Esophagus squamous epithelium (tissue), 5 donors: ENCODE measurements around the gene PFKFB4. TPM values are rescaled to one million over a fixed set of nuclear protein-coding genes. Genes with fewer than 3 reads are reported as not detected.

Source experiments
- DNase-seq: peaks from one replicate; lab custom pipeline; 2025; lab: John Stamatoyannopoulos, UW
- H3K27ac ChIP-seq, 4 donors: fragments of 200-600 bp; sonication (generic); one replicate each; pipeline ENCODE4 v1.5.1; 2016 to 2019; ENCODE audit warnings: mild to moderate bottlenecking in 1 of 4
- H3K27me3 ChIP-seq, 4 donors: fragments of 200-600 bp; sonication (generic); 1 replicate in 3 of 4; 2 replicates in 1 of 4; pipeline versions ENCODE4 v1.5.1 to v1.6.0; 2017 to 2021; ENCODE audit warnings: antibody characterized with exemption in 1 of 4
- H3K36me3 ChIP-seq, 3 donors: fragments of 200-600 bp; sonication (generic); one replicate each; pipeline ENCODE4 v1.5.1; 2016 to 2019
- H3K4me1 ChIP-seq, 3 donors: fragments of 200-600 bp; sonication (generic); one replicate each; pipeline ENCODE4 v1.5.1; 2017 to 2019
- H3K4me3 ChIP-seq, 4 donors: fragments of 200-600 bp; sonication (generic); 1 replicate in 3 of 4; 2 replicates in 1 of 4; pipeline ENCODE4 v1.5.1; 2016 to 2019; ENCODE audit warnings: mild to moderate bottlenecking in 2 of 4, moderate library complexity in 1 of 4
- H3K9me3 ChIP-seq, 3 donors: fragments of 200-600 bp; sonication (generic); one replicate each; pipeline ENCODE4 v1.5.1; 2016 to 2019
- POLR2A ChIP-seq, 4 donors: fragments of 450-650 bp; IDR thresholded peaks; one replicate each; pipeline ENCODE4 v1.6.1; 2017; ENCODE audit warnings: antibody characterized with exemption in 4 of 4, mild to moderate bottlenecking in 4 of 4, moderate library complexity in 3 of 4
- WGBS, 2 donors: methylation state at CpG; one replicate each; pipeline ENCODE4 v1.1.5; 2018; 5-methylcytosine and 5-hydroxymethylcytosine counted together
- intact Hi-C: fragments of 100-400 bp; cut with DNase I; formaldehyde crosslinking; loops from one replicate; pipeline ENCODE4 v1.15.0; 2022
- total RNA-seq, 4 donors: library from RNA; depleted of rRNA; stranded (reverse); fragments of >200 nt; gene quantifications; one replicate each; pipeline ENCODE4 v1.1.0, GENCODE V29; 2016
- TF ChIP-seq, protein P1 (sequence below), 6 experiments: fragments of 450-650 bp in 4 of 6; fragments of 200-600 bp in 2 of 6; sonication (generic) in 2 of 6; IDR thresholded peaks; one replicate each; pipeline ENCODE4 v1.5.1; 2016 to 2019; ENCODE audit warnings: antibody characterized with exemption in 6 of 6, mild to moderate bottlenecking in 4 of 6, moderate library complexity in 4 of 6
- donor health status: DM: yes; HTN: yes; CAD: no.

Gene PFKFB4
- total RNA-seq, 4 donors from 2014 or later, result 6.7 to 10.2 (median 8.0) TPM

DNA sequence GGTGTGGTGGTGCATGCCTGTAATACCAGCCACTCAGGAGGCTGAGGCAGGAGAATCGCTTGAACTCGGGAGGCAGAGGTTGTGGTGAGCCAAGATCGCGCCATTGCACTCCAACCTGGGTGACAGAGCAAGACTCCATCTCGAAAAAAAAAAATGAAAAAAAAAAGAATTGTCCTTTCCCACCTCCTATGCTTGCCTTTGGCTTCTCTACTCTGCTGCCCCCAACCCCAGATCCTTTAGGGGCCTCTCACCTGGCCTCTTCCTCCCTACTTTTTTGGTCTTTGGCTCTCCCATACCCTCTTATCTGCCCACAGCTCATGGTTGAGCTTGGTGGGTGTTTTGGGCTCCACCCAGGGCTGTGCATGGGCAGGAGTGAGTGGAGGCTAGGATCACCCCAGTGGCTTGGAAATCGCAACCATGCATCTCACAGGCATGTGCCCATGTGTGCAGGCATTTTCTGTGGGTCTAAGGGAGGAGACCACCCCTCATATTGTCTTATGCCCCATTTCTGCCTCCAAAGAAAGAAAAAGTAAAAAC, 50.6 kb downstream of the PFKFB4 start:
- no peaks in the 10 kb centered on the region for H3K9me3 ChIP-seq
- H3K4me3 ChIP-seq, result no peak overlapping the region
- intact Hi-C loops, result no loop called here
- WGBS, 2 donors, result 87 to 100% methylated on average over 5 of the region's 6 CpGs
- H3K27ac ChIP-seq, result peak overlapping the region in 3 of 4 donors; percentile 74 to 95 (median 86)
- no peaks in the 10 kb centered on the region for H3K27me3 ChIP-seq
- TF ChIP-seq, protein P1, sequence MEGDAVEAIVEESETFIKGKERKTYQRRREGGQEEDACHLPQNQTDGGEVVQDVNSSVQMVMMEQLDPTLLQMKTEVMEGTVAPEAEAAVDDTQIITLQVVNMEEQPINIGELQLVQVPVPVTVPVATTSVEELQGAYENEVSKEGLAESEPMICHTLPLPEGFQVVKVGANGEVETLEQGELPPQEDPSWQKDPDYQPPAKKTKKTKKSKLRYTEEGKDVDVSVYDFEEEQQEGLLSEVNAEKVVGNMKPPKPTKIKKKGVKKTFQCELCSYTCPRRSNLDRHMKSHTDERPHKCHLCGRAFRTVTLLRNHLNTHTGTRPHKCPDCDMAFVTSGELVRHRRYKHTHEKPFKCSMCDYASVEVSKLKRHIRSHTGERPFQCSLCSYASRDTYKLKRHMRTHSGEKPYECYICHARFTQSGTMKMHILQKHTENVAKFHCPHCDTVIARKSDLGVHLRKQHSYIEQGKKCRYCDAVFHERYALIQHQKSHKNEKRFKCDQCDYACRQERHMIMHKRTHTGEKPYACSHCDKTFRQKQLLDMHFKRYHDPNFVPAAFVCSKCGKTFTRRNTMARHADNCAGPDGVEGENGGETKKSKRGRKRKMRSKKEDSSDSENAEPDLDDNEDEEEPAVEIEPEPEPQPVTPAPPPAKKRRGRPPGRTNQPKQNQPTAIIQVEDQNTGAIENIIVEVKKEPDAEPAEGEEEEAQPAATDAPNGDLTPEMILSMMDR (IDR thresholded peaks at IDR 0.05), result no peak
- no peak for TF ChIP-seq POLR2A (IDR thresholded peaks at IDR 0.05)
- peaks cover 28 to 74% (median 53%) of the 10 kb centered on the region in 3 donors for H3K4me1 ChIP-seq
- no peak for DNase-seq
- no peaks in the 10 kb centered on the region for H3K36me3 ChIP-seq

DNA sequence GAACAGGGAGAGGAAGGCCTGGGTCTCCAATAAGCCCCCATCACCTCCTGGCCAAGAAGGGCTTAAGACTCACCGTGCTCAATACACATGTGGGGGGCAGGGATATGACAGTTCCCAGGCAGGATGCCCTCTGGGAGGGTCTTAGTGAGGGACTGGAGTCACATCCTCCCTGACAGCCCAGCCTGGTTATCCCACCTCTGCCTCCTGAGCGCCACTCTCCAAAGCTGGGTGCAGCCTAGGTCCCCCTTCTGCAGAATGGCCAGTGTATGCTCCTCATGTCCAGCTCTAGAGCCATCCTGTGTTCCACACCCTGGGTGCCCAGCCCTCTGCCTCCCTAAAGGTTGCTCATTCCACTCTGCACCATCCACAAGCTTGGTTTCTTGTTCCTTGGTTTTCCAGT, 51.5 kb downstream of the PFKFB4 start:
- peaks cover 35 to 83% (median 59%) of the 10 kb centered on the region in 3 donors for H3K4me1 ChIP-seq
- 75 to 86% methylated on average over 1 to 2 of the region's 2 CpGs for WGBS, 2 donors
- no peak for TF ChIP-seq POLR2A (IDR thresholded peaks at IDR 0.05)
- TF ChIP-seq, protein P1 (IDR thresholded peaks at IDR 0.05), result no peak
- DNase-seq, result no peak
- H3K27me3 ChIP-seq, result no peaks in the 10 kb centered on the region
- no peaks in the 10 kb centered on the region for H3K9me3 ChIP-seq
- H3K36me3 ChIP-seq, result peaks cover 0 to 7% (median 0%) of the 10 kb centered on the region in 3 donors
- no peak overlapping the region for H3K4me3 ChIP-seq
- intact Hi-C loops, result no loop called here
- peak overlapping the region; percentile 95 to 99 (median 96) for H3K27ac ChIP-seq

DNA sequence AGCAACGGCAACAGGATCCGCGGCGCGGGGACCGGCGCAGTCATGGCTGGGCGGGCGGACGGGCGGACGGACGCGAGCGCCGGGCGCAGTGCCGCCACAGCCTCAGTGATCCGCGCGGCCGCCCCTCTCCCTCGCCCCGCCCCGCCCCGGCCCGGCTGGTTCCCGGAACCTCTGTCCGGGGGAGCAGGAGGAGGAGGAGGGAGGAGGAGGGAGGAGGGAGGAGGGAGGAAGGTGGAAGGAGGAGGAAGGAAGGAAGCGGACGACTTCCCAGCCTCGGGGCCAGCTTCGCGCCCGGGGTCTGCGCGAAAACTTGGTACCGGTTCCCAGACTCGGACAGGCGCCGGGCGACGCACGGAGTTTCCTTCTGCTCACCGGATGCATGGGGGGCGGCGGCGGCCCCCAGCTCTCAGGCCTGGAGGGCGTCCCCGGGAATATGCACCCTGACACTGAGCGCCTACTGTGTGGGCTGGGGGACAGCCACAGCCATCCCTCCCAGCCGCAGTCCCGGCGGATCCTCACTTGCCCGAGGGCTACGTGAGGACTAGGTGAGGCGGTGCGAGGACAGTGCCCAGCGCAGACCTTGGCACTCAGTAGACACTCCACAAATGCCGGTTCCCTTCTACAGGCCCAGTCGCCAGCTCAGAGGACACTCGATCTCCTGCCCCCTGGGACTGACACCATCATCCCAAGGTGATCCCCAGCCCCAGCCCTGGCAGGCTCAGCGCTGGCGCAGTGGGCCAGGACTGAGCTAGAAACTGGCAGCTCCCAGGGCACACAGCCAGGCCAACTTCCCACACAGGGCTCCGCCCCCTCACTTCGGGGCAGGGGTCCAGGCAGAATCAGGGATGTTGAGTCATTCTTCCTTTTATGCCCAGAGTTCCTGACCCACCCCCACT, 52.3 kb downstream of the PFKFB4 start, which contains the start of gene SHISA5:
Gene SHISA5 (minus strand): TSS at position 124 of the 896 bp plus-strand sequence. CDS start 80 bp downstream, at position 44.
- peak in 2 of 4 donors; percentile 18 to 56 for TF ChIP-seq POLR2A (IDR thresholded peaks at IDR 0.05)
- TF ChIP-seq, protein P1 (IDR thresholded peaks at IDR 0.05), result no peak
- WGBS, 2 donors, result 1 to 5% methylated on average over 5 to 29 of the region's 66 CpGs
- H3K36me3 ChIP-seq, result peaks cover 0 to 16% (median 0%) of the 10 kb centered on the region in 3 donors
- H3K27me3 ChIP-seq, result no peaks in the 10 kb centered on the region
- no peak for DNase-seq
- H3K27ac ChIP-seq, result peak within 1 kb of the TSS; percentile 95 to 99 (median 96)
- intact Hi-C loops, result loop anchor here (5.0 kb wide), 1 partner anchor 37 kb away; a partner anchor contains a TSS
- no peaks in the 10 kb centered on the region for H3K9me3 ChIP-seq
- peak within 1 kb of the TSS; percentile 69 to 89 (median 73) for H3K4me3 ChIP-seq
- peaks cover 35 to 86% (median 59%) of the 10 kb centered on the region in 3 donors for H3K4me1 ChIP-seq

DNA sequence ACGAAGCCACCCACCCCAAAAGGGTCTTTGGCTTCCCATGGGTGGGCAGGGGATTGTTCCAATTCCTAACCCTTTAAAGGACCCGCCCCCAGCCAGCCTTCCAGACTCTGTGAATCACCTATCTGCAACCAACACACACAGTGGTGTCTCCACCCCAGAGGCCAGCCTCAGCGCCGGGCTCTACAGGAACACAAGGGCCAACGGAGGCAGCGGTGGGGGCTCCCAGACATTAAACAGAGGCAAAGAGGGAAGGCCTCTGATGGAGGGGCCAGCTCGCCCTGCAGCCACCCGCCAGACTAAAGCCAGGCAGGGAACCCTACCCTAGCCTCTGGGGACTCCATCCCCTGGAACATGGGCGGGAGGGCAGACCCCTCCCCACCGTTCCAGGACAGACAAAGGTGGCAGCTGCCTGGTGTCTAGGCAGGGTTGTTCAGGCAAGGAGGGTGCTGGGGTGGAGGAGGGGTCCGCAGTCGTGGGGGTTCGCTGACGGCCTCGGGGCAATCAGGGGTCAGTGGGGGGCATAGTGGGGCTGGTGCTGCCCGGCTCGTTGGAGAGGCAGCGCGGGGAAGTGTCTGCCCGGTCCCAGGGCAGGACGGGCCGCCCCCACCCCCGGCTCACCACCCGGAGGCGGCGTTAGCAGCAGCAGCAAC, 53.1 kb downstream of the PFKFB4 start:
- WGBS, 2 donors, result 0 to 40% methylated on average over 1 to 3 of the region's 26 CpGs
- H3K4me1 ChIP-seq, result peaks cover 35 to 85% (median 59%) of the 10 kb centered on the region in 3 donors
- peak overlapping the region; percentile 69 to 89 (median 73) for H3K4me3 ChIP-seq
- H3K27me3 ChIP-seq, result no peaks in the 10 kb centered on the region
- peak overlapping the region; percentile 95 to 99 (median 96) for H3K27ac ChIP-seq
- H3K9me3 ChIP-seq, result no peaks in the 10 kb centered on the region
- intact Hi-C loops, result loop anchor here (5.0 kb wide), 1 partner anchor 36 kb away; a partner anchor contains a TSS
- no peak for DNase-seq
- peak in 2 of 4 donors; percentile 22 to 42 for TF ChIP-seq POLR2A (IDR thresholded peaks at IDR 0.05)
- TF ChIP-seq, protein P1 (IDR thresholded peaks at IDR 0.05), result no peak
- peaks cover 0 to 23% (median 6%) of the 10 kb centered on the region in 3 donors for H3K36me3 ChIP-seq
